ENCODE results near the gene RMRP.

RMRP gene

GRCh38 chr9:35618854-35619799 lies 38.7 kb downstream of the RMRP start:
- Histone ChIP-seq H3K9me3 (ENCODE audit: insufficient read depth, low read length, severe bottlenecking) (no peaks in the 10 kb centered on the region), H3K4me2 (ENCODE audit: insufficient read depth, low read length) (peak overlapping the region; percentile 71), H3K4me1 (ENCODE audit: insufficient read depth, low read length) (peaks cover 78% of the 10 kb centered on the region), H3K4me3 (ENCODE audit: low read depth in 1 of 2, low read length in 2 of 2) (peak overlapping the region in 1 of 2 experiments; percentile 54; a peak in 2 of 4 replicates), H3K27ac (ENCODE audit: low read length) (peak overlapping the region; percentile 99), H3K79me2 (ENCODE audit: insufficient read depth, low read length) (peaks cover 19% of the 10 kb centered on the region), H3K27me3 (ENCODE audit: insufficient read depth, low read length, poor library complexity) (no peaks in the 10 kb centered on the region), H3K36me3 (ENCODE audit: insufficient read depth, low read length) (peaks cover 4% of the 10 kb centered on the region; the same call in 1 of the 2 replicates), H4K20me1 (ENCODE audit: insufficient read depth, low read length) (no peaks in the 10 kb centered on the region), H2AFZ (ENCODE audit: low read depth, low read length) (peak overlapping the region; percentile 29; the same call in 1 of the 2 replicates), H3K9ac (ENCODE audit: low read depth, low read length) (peak overlapping the region; percentile 70)
- DNase-seq (peak; percentile 94), ATAC-seq (ENCODE audit: insufficient read depth, low read depth) (peak; percentile 86)
- TF ChIP-seq EZH2 (IDR thresholded peaks at IDR 0.05; ENCODE audit: borderline replicate concordance, low read depth, low read length, severe bottlenecking) (no peak), CTCF (IDR thresholded peaks at IDR 0.05; ENCODE audit: borderline replicate concordance, extremely low read depth, low read length, poor library complexity, severe bottlenecking) (no peak)

GRCh38 chr9:35618325-35618727 lies 39.5 kb downstream of the RMRP start, which contains the start of gene CD72:
Gene CD72 (minus strand): TSS chr9:35618413. CDS start chr9:35618303, 110 bp downstream.
- H3K4me3 ChIP-seq (ENCODE audit: low read depth in 1 of 2, low read length in 2 of 2): peak within 1 kb of the TSS in 1 of 2 experiments; percentile 54; a peak in 2 of 4 replicates
- TF ChIP-seq CTCF (IDR thresholded peaks at IDR 0.05; ENCODE audit: borderline replicate concordance, extremely low read depth, low read length, poor library complexity, severe bottlenecking) (no peak), EZH2 (IDR thresholded peaks at IDR 0.05; ENCODE audit: borderline replicate concordance, low read depth, low read length, severe bottlenecking) (no peak)
- peak within 1 kb of the TSS; percentile 70 for H3K9ac ChIP-seq (ENCODE audit: low read depth, low read length)
- H3K36me3 ChIP-seq (ENCODE audit: insufficient read depth, low read length): peaks cover 5% of the 10 kb centered on the region; the same call in 1 of the 2 replicates
- no peaks in the 10 kb centered on the region for H3K9me3 ChIP-seq (ENCODE audit: insufficient read depth, low read length, severe bottlenecking)
- H3K4me1 ChIP-seq (ENCODE audit: insufficient read depth, low read length): peaks cover 78% of the 10 kb centered on the region
- DNase-seq: no peak
- peaks cover 19% of the 10 kb centered on the region for H3K79me2 ChIP-seq (ENCODE audit: insufficient read depth, low read length)
- no peaks in the 10 kb centered on the region for H3K27me3 ChIP-seq (ENCODE audit: insufficient read depth, low read length, poor library complexity)
- H3K4me2 ChIP-seq (ENCODE audit: insufficient read depth, low read length): peak within 1 kb of the TSS; percentile 71
- no peak for ATAC-seq (ENCODE audit: insufficient read depth, low read depth)
- peak within 1 kb of the TSS; percentile 29; the same call in 1 of the 2 replicates for H2AFZ ChIP-seq (ENCODE audit: low read depth, low read length)
- peak within 1 kb of the TSS; percentile 99 for H3K27ac ChIP-seq (ENCODE audit: low read length)
- no peaks in the 10 kb centered on the region for H4K20me1 ChIP-seq (ENCODE audit: insufficient read depth, low read length)

- peak overlapping the region; percentile 70 for H3K9ac ChIP-seq (ENCODE audit: low read depth, low read length)
- peak overlapping the region; percentile 99 for H3K27ac ChIP-seq (ENCODE audit: low read length)
- H2AFZ ChIP-seq (ENCODE audit: low read depth, low read length): no peak overlapping the region
- H3K4me1 ChIP-seq (ENCODE audit: insufficient read depth, low read length): peaks cover 78% of the 10 kb centered on the region
- DNase-seq (no peak), ATAC-seq (ENCODE audit: insufficient read depth, low read depth) (no peak)
- peak overlapping the region in 1 of 2 experiments; percentile 54; a peak in 1 of 4 replicates for H3K4me3 ChIP-seq (ENCODE audit: low read depth in 1 of 2, low read length in 2 of 2)
- peaks cover 5% of the 10 kb centered on the region; the same call in 1 of the 2 replicates for H3K36me3 ChIP-seq (ENCODE audit: insufficient read depth, low read length)
- TF ChIP-seq CTCF (IDR thresholded peaks at IDR 0.05; ENCODE audit: borderline replicate concordance, extremely low read depth, low read length, poor library complexity, severe bottlenecking) (no peak), EZH2 (IDR thresholded peaks at IDR 0.05; ENCODE audit: borderline replicate concordance, low read depth, low read length, severe bottlenecking) (no peak)
- H3K27me3 ChIP-seq (ENCODE audit: insufficient read depth, low read length, poor library complexity): no peaks in the 10 kb centered on the region
- no peaks in the 10 kb centered on the region for H3K9me3 ChIP-seq (ENCODE audit: insufficient read depth, low read length, severe bottlenecking)
- no peaks in the 10 kb centered on the region for H4K20me1 ChIP-seq (ENCODE audit: insufficient read depth, low read length)
- peaks cover 19% of the 10 kb centered on the region for H3K79me2 ChIP-seq (ENCODE audit: insufficient read depth, low read length)
- peak overlapping the region; percentile 71 for H3K4me2 ChIP-seq (ENCODE audit: insufficient read depth, low read length)
Measured at GRCh38 chr9:35617548-35617947, 40.3 kb downstream of the RMRP start.

All from DND-41 (cell line).